Vagina (tissue), 2 donors: ENCODE results near the gene CCDC8. TPM values are rescaled to one million over a fixed set of nuclear protein-coding genes. Genes with fewer than 3 reads are reported as not detected.
"Not testable (repeated sequence)": the region's sequence is repeated elsewhere in the genome, so short reads cannot be mapped to it uniquely, and the experiment has no call there.

Experiments used
- DNase-seq, 2 donors: peaks; one replicate each; pipeline ENCODE4 v3.0.0-alpha.2; 2017; ENCODE audit errors: extremely low spot score in 2 of 2
- H3K27ac ChIP-seq: fragments of 200-600 bp; sonication (generic); one replicate; pipeline ENCODE4 v1.5.1; 2019
- H3K27me3 ChIP-seq: fragments of 200-600 bp; sonication (generic); one replicate; pipeline ENCODE4 v1.5.1; 2019
- H3K36me3 ChIP-seq, 2 donors: fragments of 200-600 bp; sonication (generic); one replicate each; pipeline ENCODE4 v1.5.1; 2017 to 2019
- H3K4me1 ChIP-seq: fragments of 200-600 bp; sonication (generic); one replicate; pipeline ENCODE4 v1.5.1; 2019
- H3K4me3 ChIP-seq, 2 donors: fragments of 200-600 bp; sonication (generic); 1 replicate in 1 of 2; 2 replicates in 1 of 2; pipeline ENCODE4 v1.5.1; 2016 to 2019
- H3K9me3 ChIP-seq: fragments of 200-600 bp; sonication (generic); one replicate; pipeline ENCODE4 v1.5.1; 2019
- CTCF ChIP-seq, 3 experiments: fragments of 450-650 bp in 2 of 3; fragments of 200-600 bp in 1 of 3; sonication (generic) in 1 of 3; IDR thresholded peaks; one replicate each; pipeline ENCODE4 v1.5.1; 2017 to 2019; ENCODE audit warnings: antibody characterized with exemption in 3 of 3, mild to moderate bottlenecking in 2 of 3, moderate library complexity in 2 of 3
- POLR2A ChIP-seq, 2 donors: fragments of 450-650 bp; IDR thresholded peaks; one replicate each; pipeline ENCODE4 v1.6.1; 2017; ENCODE audit warnings: antibody characterized with exemption in 2 of 2, mild to moderate bottlenecking in 2 of 2, moderate library complexity in 2 of 2
- POLR2AphosphoS5 ChIP-seq, 2 donors: sonication (generic); formaldehyde crosslinking; IDR thresholded peaks; one replicate each; pipeline ENCODE4 v1.9.0; 2017; ENCODE audit warnings: antibody characterized with exemption in 2 of 2, mild to moderate bottlenecking in 2 of 2, low read depth in 1 of 2; ENCODE audit not compliant: insufficient read depth in 1 of 2
- intact Hi-C: fragments of 100-400 bp; cut with DNase I; formaldehyde crosslinking; loops from one replicate; pipeline ENCODE4 v1.15.1; 2023
- total RNA-seq: library from RNA; depleted of rRNA; stranded (reverse); fragments of >200 nt; gene quantifications from one replicate; pipeline ENCODE4 v1.2.3, GENCODE V29; 2016

The CCDC8 gene
- total RNA-seq, 1 donor from 2014 or later: 7.4 TPM

GRCh38 chr19:46426035-46426505 lies 12.7 kb upstream of the CCDC8 start:
- H3K27ac ChIP-seq: peak overlapping the region; percentile 34
- intact Hi-C loops: no loop called here
- no peak for DNase-seq
- TF ChIP-seq POLR2AphosphoS5 (IDR thresholded peaks at IDR 0.05; ENCODE audit: insufficient read depth in 1 of 2, low read depth in 1 of 2) (no peak), POLR2A (IDR thresholded peaks at IDR 0.05) (no peak), CTCF (IDR thresholded peaks at IDR 0.05) (no peak)
- H3K4me1 ChIP-seq: peaks cover 21% of the 10 kb centered on the region
- H3K36me3 ChIP-seq: no peaks in the 10 kb centered on the region
- H3K9me3 ChIP-seq: no peaks in the 10 kb centered on the region
- H3K4me3 ChIP-seq: peak overlapping the region; percentile 45 to 47
- no peaks in the 10 kb centered on the region for H3K27me3 ChIP-seq

- no peaks in the 10 kb centered on the region for H3K36me3 ChIP-seq
- TF ChIP-seq CTCF (IDR thresholded peaks at IDR 0.05): no peak
- no peak for TF ChIP-seq POLR2A (IDR thresholded peaks at IDR 0.05)
- TF ChIP-seq POLR2AphosphoS5 (IDR thresholded peaks at IDR 0.05; ENCODE audit: insufficient read depth in 1 of 2, low read depth in 1 of 2): no peak
- intact Hi-C loops: no loop called here
- no peak for DNase-seq
- peaks cover 14% of the 10 kb centered on the region for H3K4me1 ChIP-seq
- H3K4me3 ChIP-seq: no peak overlapping the region
- no peaks in the 10 kb centered on the region for H3K9me3 ChIP-seq
- H3K27ac ChIP-seq: no peak overlapping the region
- H3K27me3 ChIP-seq: no peaks in the 10 kb centered on the region
These were observed 9.8 kb upstream of the CCDC8 start for GRCh38 chr19:46423188-46423587.

GRCh38 chr19:46422344-46422743 lies 9.0 kb upstream of the CCDC8 start:
- H3K36me3 ChIP-seq: no peaks in the 10 kb centered on the region
- no peak overlapping the region for H3K27ac ChIP-seq
- no peak for TF ChIP-seq POLR2A (IDR thresholded peaks at IDR 0.05)
- TF ChIP-seq POLR2AphosphoS5 (IDR thresholded peaks at IDR 0.05; ENCODE audit: insufficient read depth in 1 of 2, low read depth in 1 of 2): no peak
- H3K4me3 ChIP-seq: no peak overlapping the region
- no peaks in the 10 kb centered on the region for H3K9me3 ChIP-seq
- peaks cover 14% of the 10 kb centered on the region for H3K4me1 ChIP-seq
- no peaks in the 10 kb centered on the region for H3K27me3 ChIP-seq
- intact Hi-C loops: no loop called here
- DNase-seq: no peak

GRCh38 chr19:46420056-46420455 lies 6.7 kb upstream of the CCDC8 start:
- H3K4me3 ChIP-seq: no peak overlapping the region
- no peaks in the 10 kb centered on the region for H3K36me3 ChIP-seq
- TF ChIP-seq POLR2AphosphoS5 (IDR thresholded peaks at IDR 0.05; ENCODE audit: insufficient read depth in 1 of 2, low read depth in 1 of 2): no peak
- TF ChIP-seq CTCF (IDR thresholded peaks at IDR 0.05): no peak
- TF ChIP-seq POLR2A (IDR thresholded peaks at IDR 0.05): no peak
- intact Hi-C loops: no loop called here
- no peaks in the 10 kb centered on the region for H3K27me3 ChIP-seq
- H3K9me3 ChIP-seq: no peaks in the 10 kb centered on the region
- no peak overlapping the region for H3K27ac ChIP-seq
- no peak for DNase-seq
- peaks cover 12% of the 10 kb centered on the region for H3K4me1 ChIP-seq

GRCh38 chr19:46415804-46416709 lies 2.7 kb upstream of the CCDC8 start:
- peak overlapping the region; percentile 72 for H3K27ac ChIP-seq
- peak in 1 of 2 donors; percentile 57 for TF ChIP-seq POLR2AphosphoS5 (IDR thresholded peaks at IDR 0.05; ENCODE audit: insufficient read depth in 1 of 2, low read depth in 1 of 2)
- H3K36me3 ChIP-seq, H3K27me3 ChIP-seq, H3K9me3 ChIP-seq, DNase-seq, intact Hi-C loops: not testable (repeated sequence)
- peaks cover 40% of the 10 kb centered on the region for H3K4me1 ChIP-seq
- H3K4me3 ChIP-seq: peak overlapping the region; percentile 35 to 46

GRCh38 chr19:46414899-46415298 lies 1.5 kb upstream of the CCDC8 start:
- DNase-seq, H3K9me3 ChIP-seq, H3K27me3 ChIP-seq, intact Hi-C loops, H3K4me3 ChIP-seq, H3K36me3 ChIP-seq, H3K27ac ChIP-seq: not testable (repeated sequence)
- H3K4me1 ChIP-seq: peaks cover 50% of the 10 kb centered on the region
